Measurements from ENCODE around the gene DNAH10.

The DNAH10 gene

DNA sequence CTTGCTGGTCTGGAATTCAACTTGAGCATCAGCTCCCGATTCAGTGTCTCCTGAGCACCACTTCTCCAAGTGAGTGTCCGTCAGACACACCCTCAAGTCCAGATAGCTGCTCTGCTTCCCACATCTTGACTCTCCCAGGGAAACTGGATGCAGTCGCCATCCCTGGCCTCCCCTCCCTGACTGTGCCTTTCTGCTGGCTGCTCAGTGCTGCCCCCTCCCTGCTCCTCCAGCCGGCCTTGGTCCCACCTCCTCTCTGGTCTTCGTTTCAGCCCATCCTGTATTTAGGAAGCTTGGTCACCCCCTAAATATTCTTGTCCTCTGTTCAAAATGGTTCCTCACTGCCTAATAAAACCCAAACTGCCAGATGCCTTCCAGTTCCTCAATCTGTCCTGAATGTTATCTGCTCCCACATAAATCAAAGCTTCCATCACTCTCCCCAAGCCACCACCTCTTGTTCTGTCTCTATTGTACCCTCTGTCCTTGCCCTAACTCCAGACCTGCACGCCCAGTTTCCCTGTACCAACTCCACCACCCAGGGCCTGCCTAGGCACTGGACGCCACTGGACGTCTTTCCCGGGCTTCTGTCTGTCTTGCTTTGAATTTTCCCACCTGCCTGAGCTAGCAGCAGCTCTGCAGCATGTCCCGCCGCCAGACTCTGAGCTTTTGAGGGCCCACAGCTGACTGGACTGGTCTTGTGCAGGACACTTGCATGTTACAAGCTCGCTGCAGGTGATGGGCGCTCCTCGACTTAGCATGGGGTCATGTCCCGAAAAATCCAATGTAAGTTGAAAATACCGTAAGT lies 176.8 kb downstream of the DNAH10 start:
- 0 out of 2 replicates have a peak, but pooled peaks cover 5% of the 10 kb centered on the region for H3K27me3 ChIP-seq (ENCODE audit: insufficient read depth, low read length)
- TF ChIP-seq, protein P1, sequence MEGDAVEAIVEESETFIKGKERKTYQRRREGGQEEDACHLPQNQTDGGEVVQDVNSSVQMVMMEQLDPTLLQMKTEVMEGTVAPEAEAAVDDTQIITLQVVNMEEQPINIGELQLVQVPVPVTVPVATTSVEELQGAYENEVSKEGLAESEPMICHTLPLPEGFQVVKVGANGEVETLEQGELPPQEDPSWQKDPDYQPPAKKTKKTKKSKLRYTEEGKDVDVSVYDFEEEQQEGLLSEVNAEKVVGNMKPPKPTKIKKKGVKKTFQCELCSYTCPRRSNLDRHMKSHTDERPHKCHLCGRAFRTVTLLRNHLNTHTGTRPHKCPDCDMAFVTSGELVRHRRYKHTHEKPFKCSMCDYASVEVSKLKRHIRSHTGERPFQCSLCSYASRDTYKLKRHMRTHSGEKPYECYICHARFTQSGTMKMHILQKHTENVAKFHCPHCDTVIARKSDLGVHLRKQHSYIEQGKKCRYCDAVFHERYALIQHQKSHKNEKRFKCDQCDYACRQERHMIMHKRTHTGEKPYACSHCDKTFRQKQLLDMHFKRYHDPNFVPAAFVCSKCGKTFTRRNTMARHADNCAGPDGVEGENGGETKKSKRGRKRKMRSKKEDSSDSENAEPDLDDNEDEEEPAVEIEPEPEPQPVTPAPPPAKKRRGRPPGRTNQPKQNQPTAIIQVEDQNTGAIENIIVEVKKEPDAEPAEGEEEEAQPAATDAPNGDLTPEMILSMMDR (IDR thresholded peaks at IDR 0.05; ENCODE audit: low read length): peak; percentile 43
- no peak for TF ChIP-seq EZH2 (IDR thresholded peaks at IDR 0.05; ENCODE audit: borderline replicate concordance, low read length)
- H3K9me3 ChIP-seq (ENCODE audit: low read length): no peaks in the 10 kb centered on the region
- H3F3A ChIP-seq (ENCODE audit: insufficient read depth, low read length): no peaks in the 10 kb centered on the region
- H4K20me1 ChIP-seq (ENCODE audit: insufficient read depth, low read length): no peaks in the 10 kb centered on the region
- H3K9me2 ChIP-seq (ENCODE audit: low read depth, low read length): no peaks in the 10 kb centered on the region
- H2AFZ ChIP-seq (ENCODE audit: low read length): no peak overlapping the region
- H3K36me3 ChIP-seq (ENCODE audit: insufficient read depth, low read length): no peaks in the 10 kb centered on the region
- no peaks in the 10 kb centered on the region for H3K79me2 ChIP-seq (ENCODE audit: insufficient read depth, low read length)
- no peak overlapping the region for H3K9ac ChIP-seq (ENCODE audit: low read length)
- no peaks in the 10 kb centered on the region for H3K4me1 ChIP-seq (ENCODE audit: insufficient read depth, low read length, severe bottlenecking)
- H3K4me3 ChIP-seq (ENCODE audit: low read depth, low read length, poor library complexity, severe bottlenecking): no peak overlapping the region
- no peak overlapping the region for H3K4me2 ChIP-seq (ENCODE audit: low read length)
- H3K27ac ChIP-seq (ENCODE audit: low read depth, low read length, poor library complexity, severe bottlenecking): no peak overlapping the region

DNA sequence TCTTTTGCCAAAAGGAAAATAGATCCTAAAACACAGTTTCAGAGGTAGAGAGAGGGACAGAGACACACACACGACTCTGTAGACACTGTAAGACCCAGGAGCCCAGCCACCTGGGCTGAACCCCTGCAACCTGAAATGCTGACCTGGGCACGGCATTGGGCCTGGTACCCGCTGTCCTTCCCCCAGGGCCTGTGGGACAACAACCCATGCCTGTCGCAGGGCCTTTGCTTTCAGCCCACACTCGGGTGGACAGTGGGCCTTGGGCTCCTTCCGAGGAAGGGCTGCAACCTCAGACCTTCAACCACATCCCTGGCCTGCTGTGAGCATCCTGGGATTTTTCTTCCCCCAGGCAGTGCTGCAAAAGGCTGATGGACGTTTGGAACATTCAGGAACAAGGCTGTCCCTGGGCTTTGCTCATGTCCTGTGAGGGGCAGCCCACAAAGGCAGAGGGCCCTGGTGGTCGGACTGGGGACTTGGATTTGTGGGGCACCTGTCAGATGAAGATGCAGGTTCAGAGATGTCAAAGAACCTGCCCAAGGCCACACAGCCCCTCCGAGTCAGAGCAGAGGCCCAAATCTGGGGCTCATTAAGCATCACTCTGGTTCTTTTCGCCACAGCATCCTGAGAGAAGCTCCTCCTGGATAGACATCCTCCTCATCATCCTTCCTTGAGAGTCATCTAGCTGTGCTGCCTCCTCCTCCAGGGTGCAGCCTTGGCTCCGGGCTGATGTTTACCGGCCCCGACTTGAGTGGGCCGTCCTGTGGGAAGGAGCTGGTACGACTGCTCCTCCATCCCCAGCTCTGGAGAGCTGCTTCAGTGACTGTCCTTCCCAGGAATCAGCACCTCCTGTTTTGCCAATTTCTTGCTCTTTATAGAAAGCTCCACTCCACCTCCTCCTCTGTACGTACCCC lies 177.9 kb downstream of the DNAH10 start:
- H3K9me2 ChIP-seq (ENCODE audit: low read depth, low read length): no peaks in the 10 kb centered on the region
- no peak overlapping the region for H3K4me2 ChIP-seq (ENCODE audit: low read length)
- H3K27ac ChIP-seq (ENCODE audit: low read depth, low read length, poor library complexity, severe bottlenecking): no peak overlapping the region
- TF ChIP-seq EZH2 (IDR thresholded peaks at IDR 0.05; ENCODE audit: borderline replicate concordance, low read length): no peak
- TF ChIP-seq, protein P1 (IDR thresholded peaks at IDR 0.05; ENCODE audit: low read length): no peak
- H3K79me2 ChIP-seq (ENCODE audit: insufficient read depth, low read length): no peaks in the 10 kb centered on the region
- H3K9ac ChIP-seq (ENCODE audit: low read length): no peak overlapping the region
- H3K4me3 ChIP-seq (ENCODE audit: low read depth, low read length, poor library complexity, severe bottlenecking): no peak overlapping the region
- no peak overlapping the region for H2AFZ ChIP-seq (ENCODE audit: low read length)
- no peaks in the 10 kb centered on the region for H3K4me1 ChIP-seq (ENCODE audit: insufficient read depth, low read length, severe bottlenecking)
- no peaks in the 10 kb centered on the region for H3K9me3 ChIP-seq (ENCODE audit: low read length)
- H4K20me1 ChIP-seq (ENCODE audit: insufficient read depth, low read length): no peaks in the 10 kb centered on the region
- H3F3A ChIP-seq (ENCODE audit: insufficient read depth, low read length): no peaks in the 10 kb centered on the region
- 0 out of 2 replicates have a peak, but pooled peaks cover 5% of the 10 kb centered on the region for H3K27me3 ChIP-seq (ENCODE audit: insufficient read depth, low read length)
- no peaks in the 10 kb centered on the region for H3K36me3 ChIP-seq (ENCODE audit: insufficient read depth, low read length)

DNA sequence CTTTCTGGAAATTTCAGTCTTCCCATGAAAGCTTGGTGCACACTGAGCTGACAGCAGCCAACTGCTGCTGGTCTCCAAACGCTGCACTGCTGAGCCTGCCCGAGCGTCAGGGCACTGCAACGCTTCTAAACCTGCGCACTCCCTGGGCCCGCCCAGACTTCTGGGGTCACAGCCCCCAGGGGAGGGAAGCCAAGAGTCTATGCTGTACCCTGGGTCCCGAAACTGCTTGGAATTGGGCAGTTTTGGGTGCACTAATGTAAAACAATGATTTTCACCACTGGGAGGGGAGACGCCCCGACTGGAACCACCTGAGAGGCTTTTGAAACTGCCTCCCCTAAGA lies 178.5 kb downstream of the DNAH10 start:
- Histone ChIP-seq H3K4me2 (ENCODE audit: low read length) (no peak overlapping the region), H3K9me3 (ENCODE audit: low read length) (no peaks in the 10 kb centered on the region), H3K9ac (ENCODE audit: low read length) (no peak overlapping the region), H3K9me2 (ENCODE audit: low read depth, low read length) (no peaks in the 10 kb centered on the region), H3K36me3 (ENCODE audit: insufficient read depth, low read length) (no peaks in the 10 kb centered on the region), H3F3A (ENCODE audit: insufficient read depth, low read length) (no peaks in the 10 kb centered on the region), H3K27me3 (ENCODE audit: insufficient read depth, low read length) (0 out of 2 replicates have a peak, but pooled peaks cover 5% of the 10 kb centered on the region), H4K20me1 (ENCODE audit: insufficient read depth, low read length) (no peaks in the 10 kb centered on the region), H3K4me3 (ENCODE audit: low read depth, low read length, poor library complexity, severe bottlenecking) (no peak overlapping the region), H3K27ac (ENCODE audit: low read depth, low read length, poor library complexity, severe bottlenecking) (no peak overlapping the region), H3K4me1 (ENCODE audit: insufficient read depth, low read length, severe bottlenecking) (no peaks in the 10 kb centered on the region), H3K79me2 (ENCODE audit: insufficient read depth, low read length) (no peaks in the 10 kb centered on the region), H2AFZ (ENCODE audit: low read length) (no peak overlapping the region)
- TF ChIP-seq, protein P1 (IDR thresholded peaks at IDR 0.05; ENCODE audit: low read length): no peak
- no peak for TF ChIP-seq EZH2 (IDR thresholded peaks at IDR 0.05; ENCODE audit: borderline replicate concordance, low read length)
